ENCODE data around the gene F2RL2.

The F2RL2 gene

GRCh38 chr5:76583163-76584047 is 39.8 kb downstream of the F2RL2 start:
- H3K27ac ChIP-seq (ENCODE audit: low read length) = no peak overlapping the region

GRCh38 chr5:76582230-76583162 is 40.7 kb downstream of the F2RL2 start:
- Histone ChIP-seq H3K4me1 (ENCODE audit: control insufficient read depth in 1 of 2, insufficient read depth in 2 of 2, low read length in 2 of 2) (no peaks in the 10 kb centered on the region), H3K27ac (ENCODE audit: low read length) (peak overlapping the region; percentile 29), H3K36me3 (ENCODE audit: control insufficient read depth in 1 of 2, insufficient read depth in 2 of 2, low read length in 2 of 2) (no peaks in the 10 kb centered on the region), H3K9me3 (ENCODE audit: control insufficient read depth in 1 of 2, low read length in 2 of 2) (no peaks in the 10 kb centered on the region), H3K27me3 (ENCODE audit: low read depth, low read length) (no peaks in the 10 kb centered on the region), H3K4me3 (ENCODE audit: low read depth in 1 of 2, low read length in 2 of 2) (no peak overlapping the region)

More at GRCh38 chr5:76583163-76584047, 39.8 kb downstream of the F2RL2 start:
- no peaks in the 10 kb centered on the region for H3K27me3 ChIP-seq (ENCODE audit: low read depth, low read length)
- H3K9me3 ChIP-seq (ENCODE audit: control insufficient read depth in 1 of 2, low read length in 2 of 2) = no peaks in the 10 kb centered on the region
- H3K4me3 ChIP-seq (ENCODE audit: low read depth in 1 of 2, low read length in 2 of 2) = no peak overlapping the region
- no peaks in the 10 kb centered on the region for H3K36me3 ChIP-seq (ENCODE audit: control insufficient read depth in 1 of 2, insufficient read depth in 2 of 2, low read length in 2 of 2)
- no peaks in the 10 kb centered on the region for H3K4me1 ChIP-seq (ENCODE audit: control insufficient read depth in 1 of 2, insufficient read depth in 2 of 2, low read length in 2 of 2)

GRCh38 chr5:76580981-76581380 is 42.2 kb downstream of the F2RL2 start:
- no peak overlapping the region for H3K27ac ChIP-seq (ENCODE audit: low read length)
- no peaks in the 10 kb centered on the region for H3K27me3 ChIP-seq (ENCODE audit: low read depth, low read length)
- H3K36me3 ChIP-seq (ENCODE audit: control insufficient read depth in 1 of 2, insufficient read depth in 2 of 2, low read length in 2 of 2) = no peaks in the 10 kb centered on the region
- H3K9me3 ChIP-seq (ENCODE audit: control insufficient read depth in 1 of 2, low read length in 2 of 2) = no peaks in the 10 kb centered on the region
- H3K4me1 ChIP-seq (ENCODE audit: control insufficient read depth in 1 of 2, insufficient read depth in 2 of 2, low read length in 2 of 2) = no peaks in the 10 kb centered on the region
- no peak overlapping the region for H3K4me3 ChIP-seq (ENCODE audit: low read depth in 1 of 2, low read length in 2 of 2)

- no peak overlapping the region for H3K27ac ChIP-seq (ENCODE audit: low read length)
- no peaks in the 10 kb centered on the region for H3K9me3 ChIP-seq (ENCODE audit: control insufficient read depth in 1 of 2, low read length in 2 of 2)
- no peaks in the 10 kb centered on the region for H3K4me1 ChIP-seq (ENCODE audit: control insufficient read depth in 1 of 2, insufficient read depth in 2 of 2, low read length in 2 of 2)
- no peak overlapping the region for H3K4me3 ChIP-seq (ENCODE audit: low read depth in 1 of 2, low read length in 2 of 2)
- no peaks in the 10 kb centered on the region for H3K27me3 ChIP-seq (ENCODE audit: low read depth, low read length)
- no peaks in the 10 kb centered on the region for H3K36me3 ChIP-seq (ENCODE audit: control insufficient read depth in 1 of 2, insufficient read depth in 2 of 2, low read length in 2 of 2)
Observed at GRCh38 chr5:76579166-76579937, 43.9 kb downstream of the F2RL2 start.

GRCh38 chr5:76576996-76577395 is 46.2 kb downstream of the F2RL2 start:
- H3K4me3 ChIP-seq (ENCODE audit: low read depth in 1 of 2, low read length in 2 of 2) = no peak overlapping the region
- no peaks in the 10 kb centered on the region for H3K4me1 ChIP-seq (ENCODE audit: control insufficient read depth in 1 of 2, insufficient read depth in 2 of 2, low read length in 2 of 2)
- no peak overlapping the region for H3K27ac ChIP-seq (ENCODE audit: low read length)
- H3K27me3 ChIP-seq (ENCODE audit: low read depth, low read length) = no peaks in the 10 kb centered on the region
- H3K9me3 ChIP-seq (ENCODE audit: control insufficient read depth in 1 of 2, low read length in 2 of 2) = no peaks in the 10 kb centered on the region
- no peaks in the 10 kb centered on the region for H3K36me3 ChIP-seq (ENCODE audit: control insufficient read depth in 1 of 2, insufficient read depth in 2 of 2, low read length in 2 of 2)

GRCh38 chr5:76576450-76576849 is 46.8 kb downstream of the F2RL2 start:
- Histone ChIP-seq H3K4me3 (ENCODE audit: low read depth in 1 of 2, low read length in 2 of 2) (no peak overlapping the region), H3K4me1 (ENCODE audit: control insufficient read depth in 1 of 2, insufficient read depth in 2 of 2, low read length in 2 of 2) (no peaks in the 10 kb centered on the region), H3K36me3 (ENCODE audit: control insufficient read depth in 1 of 2, insufficient read depth in 2 of 2, low read length in 2 of 2) (no peaks in the 10 kb centered on the region), H3K27ac (ENCODE audit: low read length) (no peak overlapping the region), H3K9me3 (ENCODE audit: control insufficient read depth in 1 of 2, low read length in 2 of 2) (no peaks in the 10 kb centered on the region), H3K27me3 (ENCODE audit: low read depth, low read length) (no peaks in the 10 kb centered on the region)

- Histone ChIP-seq H3K4me3 (ENCODE audit: low read depth in 1 of 2, low read length in 2 of 2) (no peak overlapping the region), H3K27ac (ENCODE audit: low read length) (no peak overlapping the region), H3K36me3 (ENCODE audit: control insufficient read depth in 1 of 2, insufficient read depth in 2 of 2, low read length in 2 of 2) (peaks cover 0 to 4% of the 10 kb centered on the region in 2 donors), H3K27me3 (ENCODE audit: low read depth, low read length) (no peaks in the 10 kb centered on the region), H3K4me1 (ENCODE audit: control insufficient read depth in 1 of 2, insufficient read depth in 2 of 2, low read length in 2 of 2) (no peaks in the 10 kb centered on the region), H3K9me3 (ENCODE audit: control insufficient read depth in 1 of 2, low read length in 2 of 2) (no peaks in the 10 kb centered on the region)
Observed at GRCh38 chr5:76571559-76571958, 51.6 kb downstream of the F2RL2 start.

- Histone ChIP-seq H3K4me1 (ENCODE audit: control insufficient read depth in 1 of 2, insufficient read depth in 2 of 2, low read length in 2 of 2) (no peaks in the 10 kb centered on the region), H3K27ac (ENCODE audit: low read length) (no peak overlapping the region), H3K9me3 (ENCODE audit: control insufficient read depth in 1 of 2, low read length in 2 of 2) (no peaks in the 10 kb centered on the region), H3K4me3 (ENCODE audit: low read depth in 1 of 2, low read length in 2 of 2) (no peak overlapping the region), H3K27me3 (ENCODE audit: low read depth, low read length) (no peaks in the 10 kb centered on the region), H3K36me3 (ENCODE audit: control insufficient read depth in 1 of 2, insufficient read depth in 2 of 2, low read length in 2 of 2) (peaks cover 0 to 4% of the 10 kb centered on the region in 2 donors)
Observed at GRCh38 chr5:76570153-76570552, 53.0 kb downstream of the F2RL2 start.

Data from muscle layer of duodenum (tissue), 2 donors.